GM21423 (cell line): ENCODE measurements around the gene JKAMP.

Source experiments
- ATAC-seq: cut with Tn5 transposase; IDR thresholded peaks from one replicate; pipeline ENCODE4 v1.9.1; 2021; ENCODE audit warnings: mild to moderate bottlenecking, moderate library complexity; ENCODE audit not compliant: unreplicated experiment

Gene JKAMP

DNA sequence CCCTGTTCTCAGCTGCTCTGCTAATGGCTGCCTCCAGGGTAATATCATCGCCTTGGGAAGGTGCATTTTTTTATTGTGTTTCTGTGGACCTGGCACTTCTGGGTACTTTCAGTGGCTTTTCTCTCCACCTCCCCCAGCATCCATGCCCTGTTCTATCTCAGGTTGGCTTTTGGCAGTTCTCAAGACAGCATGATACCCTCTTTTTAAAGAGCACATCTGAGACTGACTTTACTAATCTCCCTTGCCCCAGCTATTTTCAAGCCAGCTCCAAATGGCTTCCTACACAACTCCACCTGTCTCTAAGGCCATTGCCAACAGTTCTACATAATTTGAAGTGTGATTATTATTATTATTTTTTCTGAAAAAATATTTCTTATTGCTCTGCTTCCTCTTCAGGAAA lies 53.2 kb downstream of the JKAMP start:
- no peak for ATAC-seq

- ATAC-seq: no peak
Observed at GRCh38 chr14:59538936-59539335, 54.6 kb downstream of the JKAMP start.

GRCh38 chr14:59540852-59541251 lies 56.5 kb downstream of the JKAMP start:
- ATAC-seq: no peak

GRCh38 chr14:59541731-59542130 lies 57.4 kb downstream of the JKAMP start:
- ATAC-seq: no peak

DNA sequence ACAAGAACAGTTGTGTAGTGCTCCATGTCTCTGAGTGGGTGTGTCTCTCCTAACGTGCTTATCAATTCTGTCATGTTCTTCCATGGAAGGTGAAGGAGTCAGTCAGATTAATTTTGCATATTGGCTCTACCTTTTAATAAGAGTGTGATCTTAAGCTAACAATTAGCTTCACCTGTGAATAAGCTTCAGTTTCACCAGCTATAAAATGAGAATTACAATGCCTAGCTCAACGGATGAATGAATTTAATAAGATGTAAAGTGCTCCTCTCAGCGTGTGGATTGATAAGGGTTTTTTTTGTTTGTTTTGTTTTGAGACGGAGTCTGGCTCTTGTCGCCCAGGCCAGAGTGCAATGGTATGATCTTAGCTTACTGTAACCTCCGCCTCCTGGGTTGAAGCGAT lies 59.6 kb downstream of the JKAMP start:
- no peak for ATAC-seq

DNA sequence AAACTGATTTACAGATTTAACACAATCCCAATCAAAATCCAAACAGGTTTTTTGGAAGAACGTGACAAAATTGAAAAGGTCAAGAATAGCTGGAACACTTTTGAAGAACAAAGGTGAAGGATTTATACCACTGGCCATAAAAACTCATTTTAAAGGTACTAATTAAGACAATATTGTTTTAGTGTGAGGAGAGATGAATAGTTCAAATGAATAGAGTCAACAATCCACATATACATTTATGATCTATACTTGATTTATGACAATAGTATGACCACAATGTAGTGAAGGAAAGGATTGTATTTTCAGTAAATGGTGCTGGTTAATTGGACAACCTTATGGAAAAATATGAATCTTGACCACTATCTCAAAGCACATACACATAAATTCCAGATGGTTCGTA lies 63.0 kb downstream of the JKAMP start:
- no peak for ATAC-seq
